GM23338 (cell line): ENCODE data around the gene FOLR1.
"Not testable (repeated sequence)": the region's sequence is repeated elsewhere in the genome, so short reads cannot be mapped to it uniquely, and the experiment has no call there.

Source experiments
- CREB1 ChIP-seq: fragments of 250-450 bp; sonication (Bioruptor Pico); IDR thresholded peaks from 2 replicates; pipeline ENCODE4 v1.5.0; 2020; ENCODE audit warnings: low read depth, mild to moderate bottlenecking, moderate library complexity
- CTCF ChIP-seq, 2 experiments: fragments of 200-600 bp in 1 of 2; sonication (generic) in 1 of 2; conservative IDR thresholded peaks; 2 replicates each; pipeline versions ENCODE4 v1.5.1 to v1.6.1; 2016 to 2017; ENCODE audit warnings: antibody characterized with exemption in 2 of 2, low read depth in 2 of 2, mild to moderate bottlenecking in 2 of 2, moderate library complexity in 1 of 2
- EZH2 ChIP-seq: fragments of 200-600 bp; sonication (generic); IDR thresholded peaks from one replicate; pipeline ENCODE4 v1.8.0; 2017; ENCODE audit warnings: antibody characterized with exemption, mild to moderate bottlenecking, low read depth; ENCODE audit not compliant: unreplicated experiment
- EZH2phosphoT487 ChIP-seq: fragments of 200-600 bp; sonication (generic); IDR thresholded peaks from one replicate; pipeline ENCODE4 v1.8.1; 2018; ENCODE audit warnings: antibody characterized with exemption; ENCODE audit not compliant: unreplicated experiment
- JUNB ChIP-seq: IDR thresholded peaks from one replicate; pipeline ENCODE4 v1.6.1; 2016; ENCODE audit warnings: antibody characterized with exemption; ENCODE audit not compliant: unreplicated experiment
- POLR2AphosphoS5 ChIP-seq: IDR thresholded peaks from 2 replicates; pipeline ENCODE4 v1.6.1; 2016; ENCODE audit warnings: antibody characterized with exemption, low read depth
- REST ChIP-seq: IDR thresholded peaks from one replicate; pipeline ENCODE4 v1.6.1; 2018; ENCODE audit warnings: antibody characterized with exemption; ENCODE audit not compliant: unreplicated experiment

- TF ChIP-seq JUNB; CTCF (conservative IDR thresholded peaks at IDR 0.05; ENCODE audit: low read depth in 2 of 2); REST; EZH2phosphoT487; EZH2; POLR2AphosphoS5; CREB1 (CRISPR knock-in tag): not testable (repeated sequence)
Observed at GRCh38 chr11:72169046-72169555, 22.8 kb upstream of the FOLR1 start.
